ENCODE measurements around the gene LMNB1.

LMNB1 gene

GRCh38 chr5:126857472-126858410 is 80.8 kb downstream of the LMNB1 start:
- DNase-seq = no peak

GRCh38 chr5:126858441-126858840 is 81.5 kb downstream of the LMNB1 start:
- DNase-seq = no peak

GRCh38 chr5:126863402-126863801 is 86.5 kb downstream of the LMNB1 start:
- no peak for DNase-seq

- no peak for DNase-seq
Measured at GRCh38 chr5:126864042-126864688, 87.2 kb downstream of the LMNB1 start.

GRCh38 chr5:126865299-126865698 is 88.4 kb downstream of the LMNB1 start:
- DNase-seq = no peak

GRCh38 chr5:126866851-126867636 is 90.1 kb downstream of the LMNB1 start:
- DNase-seq = no peak

- no peak for DNase-seq
Measured at GRCh38 chr5:126868338-126869004, 91.5 kb downstream of the LMNB1 start.

- no peak for DNase-seq
Measured at GRCh38 chr5:126869005-126869451, 92.1 kb downstream of the LMNB1 start.

- no peak for DNase-seq
Measured at GRCh38 chr5:126871441-126871840, 94.5 kb downstream of the LMNB1 start.

- DNase-seq = no peak
Measured at GRCh38 chr5:126872561-126873354, 95.8 kb downstream of the LMNB1 start.

GRCh38 chr5:126875303-126875785 is 98.4 kb downstream of the LMNB1 start:
- DNase-seq = no peak

GRCh38 chr5:126877602-126878001 is 100.7 kb downstream of the LMNB1 start:
- no peak for DNase-seq

- DNase-seq = no peak
Measured at GRCh38 chr5:126878085-126878484, 101.1 kb downstream of the LMNB1 start.

- no peak for DNase-seq
Measured at GRCh38 chr5:126878634-126879033, 101.7 kb downstream of the LMNB1 start.

- no peak for DNase-seq
Measured at GRCh38 chr5:126881821-126882600, 105.1 kb downstream of the LMNB1 start.

GRCh38 chr5:126883564-126884245 is 106.8 kb downstream of the LMNB1 start:
- no peak for DNase-seq

- no peak for DNase-seq
Measured at GRCh38 chr5:126884269-126884819, 107.4 kb downstream of the LMNB1 start.

Measured in SW 1271 (cell line).